Stimulated activated naive CD4-positive, alpha-beta T cell treated with Interleukin-2 at 50 U/mL for 16 hours (primary cell): Measurements from ENCODE around the gene HPSE2.

Experiments used
- DNase-seq: peaks from one replicate; lab custom pipeline; 2025; lab: John Stamatoyannopoulos, UW

HPSE2 gene

GRCh38 chr10:98488669-98489430, 746.8 kb downstream of the HPSE2 start:
- no peak for DNase-seq

GRCh38 chr10:98487649-98488048, 748.0 kb downstream of the HPSE2 start:
- no peak for DNase-seq

GRCh38 chr10:98486421-98486820, 749.2 kb downstream of the HPSE2 start:
- DNase-seq = no peak

- DNase-seq = no peak
These were observed 749.7 kb downstream of the HPSE2 start for GRCh38 chr10:98485959-98486358.

GRCh38 chr10:98483658-98484057, 752.0 kb downstream of the HPSE2 start:
- no peak for DNase-seq

GRCh38 chr10:98482096-98482495, 753.6 kb downstream of the HPSE2 start:
- no peak for DNase-seq

GRCh38 chr10:98481404-98481945, 754.2 kb downstream of the HPSE2 start:
- DNase-seq = no peak

- no peak for DNase-seq
These were observed 757.0 kb downstream of the HPSE2 start for GRCh38 chr10:98478430-98479222.

GRCh38 chr10:98477861-98478260, 757.8 kb downstream of the HPSE2 start:
- DNase-seq = no peak

GRCh38 chr10:98474628-98475027, 761.0 kb downstream of the HPSE2 start:
- DNase-seq = no peak

GRCh38 chr10:98472196-98472595, 763.5 kb downstream of the HPSE2 start:
- DNase-seq = no peak

GRCh38 chr10:98470850-98471249, 764.8 kb downstream of the HPSE2 start:
- no peak for DNase-seq

- DNase-seq = no peak
These were observed 766.4 kb downstream of the HPSE2 start for GRCh38 chr10:98469001-98469931.

- DNase-seq = peak; percentile 49
These were observed 767.9 kb downstream of the HPSE2 start for GRCh38 chr10:98467506-98468318.

GRCh38 chr10:98466861-98467505, 768.7 kb downstream of the HPSE2 start:
- no peak for DNase-seq

- no peak for DNase-seq
These were observed 769.8 kb downstream of the HPSE2 start for GRCh38 chr10:98465866-98466265.

- DNase-seq = no peak
These were observed 771.5 kb downstream of the HPSE2 start for GRCh38 chr10:98463976-98464754.

GRCh38 chr10:98463016-98463415, 772.6 kb downstream of the HPSE2 start:
- DNase-seq = no peak

- no peak for DNase-seq
These were observed 774.2 kb downstream of the HPSE2 start for GRCh38 chr10:98461500-98461842.
